CD4-positive, alpha-beta T cell treated with Interleukin-12 subunit alpha and Interleukin-12 subunit beta, for 1 hour (primary cell): Measurements from ENCODE around the gene ARHGAP23.
A peak's percentile ranks its signal among the peaks of the same experiment; 100 is the strongest.

Experiments
- DNase-seq: peaks from one replicate; pipeline ENCODE4 v3.0.0-alpha.2; 2020

ARHGAP23 gene

DNA sequence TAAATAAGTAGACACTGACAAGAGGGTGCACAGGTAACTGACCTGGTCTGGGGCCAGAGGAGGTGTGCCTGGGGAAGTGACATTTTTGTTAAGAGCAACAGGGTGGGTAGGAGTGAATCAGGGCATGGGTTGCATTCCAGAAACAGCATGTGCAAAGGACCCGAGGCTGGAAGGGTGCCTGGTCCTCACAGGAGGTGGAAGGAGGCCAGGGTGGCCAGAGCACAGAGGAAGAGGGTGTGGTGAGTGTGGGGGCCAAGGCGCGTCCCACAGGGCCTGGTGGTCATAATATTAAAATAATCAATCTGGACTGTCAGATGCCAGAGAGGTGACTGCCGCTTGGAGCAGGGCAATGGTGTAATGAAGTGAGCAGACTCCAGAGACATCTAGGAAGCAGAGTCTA, 14.3 kb downstream of the ARHGAP23 start:
- DNase-seq, result no peak

DNA sequence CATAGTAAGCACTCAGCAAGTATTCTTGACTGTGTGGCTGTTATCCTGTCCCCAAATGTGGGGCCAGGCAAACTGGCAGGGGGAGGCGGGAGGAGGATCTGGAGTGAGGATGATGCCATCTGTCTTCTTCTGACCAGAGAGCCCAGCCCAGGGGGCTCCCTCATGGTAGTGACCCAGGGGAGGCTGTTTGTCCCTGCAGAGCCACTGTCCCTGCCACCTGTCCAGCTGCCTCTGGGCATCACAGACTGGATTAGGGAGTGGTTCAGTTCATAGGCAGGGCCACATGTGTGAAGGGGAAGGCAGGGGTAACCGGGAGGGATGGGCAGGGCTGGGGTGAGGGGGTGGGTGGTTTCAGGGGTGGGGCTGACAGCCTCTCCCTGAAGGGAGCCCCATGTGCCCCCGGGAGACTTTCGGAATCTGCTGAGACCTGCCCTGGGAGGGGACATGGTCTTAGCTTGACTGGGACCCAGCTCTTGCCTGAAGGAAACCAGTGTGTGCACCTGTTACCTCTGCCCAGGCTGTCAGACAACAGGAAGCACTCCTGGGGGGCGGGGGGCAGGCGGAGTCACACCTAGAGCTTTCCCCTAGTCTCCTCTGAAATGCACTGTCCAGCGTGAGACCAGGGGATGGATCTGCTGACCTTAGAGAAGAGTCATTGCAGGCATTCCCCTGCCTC, 15.2 kb downstream of the ARHGAP23 start:
- no peak for DNase-seq

DNA sequence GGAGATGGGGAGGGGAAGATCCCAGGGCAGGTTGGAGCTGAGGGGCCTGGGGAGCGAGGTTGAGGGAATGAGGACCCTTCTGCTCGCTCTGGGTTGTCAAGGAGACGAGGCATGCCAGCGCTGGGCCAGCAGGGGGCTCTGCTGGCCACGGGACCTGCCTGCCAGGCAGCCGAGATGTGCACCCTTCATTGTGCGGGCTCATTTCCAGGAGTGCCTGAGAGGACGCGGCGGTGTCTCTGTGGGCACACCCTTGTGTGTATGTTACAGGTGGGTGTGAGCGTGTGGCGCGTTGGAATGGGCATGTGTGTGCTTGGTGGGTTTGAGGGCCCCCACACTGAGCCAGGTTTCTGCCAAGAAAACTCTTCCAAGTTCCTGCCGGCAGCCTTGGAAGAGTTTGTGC, 15.9 kb downstream of the ARHGAP23 start:
- peak; percentile 51 for DNase-seq

DNA sequence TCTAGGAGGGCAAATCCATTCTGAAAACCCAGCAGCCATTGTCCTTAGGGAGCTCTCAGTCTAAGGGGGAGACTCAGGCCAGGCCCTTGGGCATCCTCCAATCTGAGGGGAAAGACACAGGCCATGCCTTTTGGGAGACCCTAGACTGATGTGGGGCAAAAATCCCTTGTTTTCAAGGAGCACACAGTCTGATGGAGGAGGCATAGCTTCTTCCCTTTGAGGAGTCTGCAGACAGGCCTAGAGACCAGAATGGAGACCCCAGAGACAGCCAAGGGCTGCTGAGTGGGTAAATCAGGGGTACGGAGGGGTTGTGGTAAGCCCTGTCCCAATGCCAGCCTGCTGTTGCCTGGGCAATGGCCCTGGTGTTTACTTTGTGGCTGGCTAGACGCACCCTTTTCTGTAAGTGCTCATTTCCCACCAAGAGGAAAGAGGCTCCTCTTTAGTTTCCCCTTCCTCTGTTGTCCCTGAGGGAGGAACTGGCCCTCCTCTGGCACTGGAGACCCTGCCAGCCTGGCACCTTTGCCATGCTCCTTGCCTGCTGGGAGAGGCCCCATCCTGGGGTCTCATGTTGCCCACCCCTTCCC, 19.3 kb downstream of the ARHGAP23 start:
- no peak for DNase-seq

DNA sequence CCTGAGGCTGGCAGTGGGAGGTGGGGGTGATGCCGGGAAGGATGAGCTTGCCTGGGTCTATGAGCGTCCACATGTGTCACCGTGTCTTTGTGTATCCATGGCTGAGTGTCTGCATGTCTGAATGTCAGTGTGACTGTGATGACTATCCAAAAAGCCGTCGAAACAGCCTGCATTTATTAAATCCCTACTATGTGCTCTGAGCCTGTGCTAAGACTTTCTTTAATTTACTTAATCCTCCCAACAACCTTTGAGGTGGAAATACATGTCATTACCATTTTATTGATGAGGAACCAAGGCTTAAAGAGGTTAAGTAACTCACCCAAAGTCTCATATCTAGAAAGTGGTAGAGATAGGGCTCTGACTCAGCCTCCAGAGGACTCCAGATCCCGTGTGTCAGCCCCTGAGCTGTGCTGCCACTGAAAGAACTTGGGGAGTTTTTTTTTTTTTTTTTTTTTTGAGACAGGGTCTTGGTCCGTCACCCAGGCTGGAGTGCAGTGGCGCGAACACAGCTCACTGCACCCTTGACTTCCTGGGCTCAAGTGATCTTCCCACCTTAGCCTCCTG, 20.0 kb downstream of the ARHGAP23 start:
- no peak for DNase-seq

DNA sequence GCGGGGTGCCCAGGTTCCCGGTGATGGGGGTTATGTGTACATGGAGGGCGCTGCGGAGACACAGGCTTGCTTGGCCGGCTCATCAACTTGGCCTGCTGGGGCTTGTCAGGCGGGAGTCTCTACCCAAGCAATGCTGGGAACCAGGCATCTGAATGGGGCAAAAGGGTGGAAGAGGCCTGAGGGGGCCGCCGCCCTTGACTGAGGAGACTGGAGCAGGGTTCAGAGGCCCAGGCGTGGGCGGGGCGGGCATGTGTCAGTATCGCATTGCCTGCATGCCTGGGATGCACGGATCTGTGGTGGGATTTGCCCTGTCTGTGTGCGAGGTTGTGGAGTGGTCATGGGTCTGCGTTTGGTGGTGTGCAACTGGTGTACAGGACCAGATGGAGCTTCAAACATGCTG, 21.1 kb downstream of the ARHGAP23 start:
- DNase-seq, result no peak

DNA sequence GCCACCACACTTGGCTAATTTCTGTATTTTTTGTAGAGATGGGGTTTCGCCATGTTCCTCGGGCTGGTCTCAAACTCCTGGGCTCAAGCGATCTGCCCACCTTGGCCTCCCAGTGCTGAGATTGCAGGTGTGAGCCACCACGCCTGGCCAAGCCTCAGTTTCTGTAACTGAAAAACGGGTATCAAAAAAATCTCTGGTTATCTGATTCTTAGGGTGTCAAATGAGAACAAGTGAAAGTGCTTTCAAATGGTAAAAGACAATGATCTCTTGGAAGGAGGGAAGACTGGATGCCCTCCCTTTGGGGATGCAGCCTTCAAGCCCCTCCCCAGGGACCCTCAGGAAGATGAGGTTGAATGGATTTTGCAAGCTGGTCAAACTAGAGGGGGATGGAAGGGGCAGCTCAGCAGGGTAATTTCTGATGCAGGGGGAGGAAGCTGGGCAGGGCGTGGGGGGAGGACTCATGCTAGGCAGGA, 22.3 kb downstream of the ARHGAP23 start:
- DNase-seq, result no peak

DNA sequence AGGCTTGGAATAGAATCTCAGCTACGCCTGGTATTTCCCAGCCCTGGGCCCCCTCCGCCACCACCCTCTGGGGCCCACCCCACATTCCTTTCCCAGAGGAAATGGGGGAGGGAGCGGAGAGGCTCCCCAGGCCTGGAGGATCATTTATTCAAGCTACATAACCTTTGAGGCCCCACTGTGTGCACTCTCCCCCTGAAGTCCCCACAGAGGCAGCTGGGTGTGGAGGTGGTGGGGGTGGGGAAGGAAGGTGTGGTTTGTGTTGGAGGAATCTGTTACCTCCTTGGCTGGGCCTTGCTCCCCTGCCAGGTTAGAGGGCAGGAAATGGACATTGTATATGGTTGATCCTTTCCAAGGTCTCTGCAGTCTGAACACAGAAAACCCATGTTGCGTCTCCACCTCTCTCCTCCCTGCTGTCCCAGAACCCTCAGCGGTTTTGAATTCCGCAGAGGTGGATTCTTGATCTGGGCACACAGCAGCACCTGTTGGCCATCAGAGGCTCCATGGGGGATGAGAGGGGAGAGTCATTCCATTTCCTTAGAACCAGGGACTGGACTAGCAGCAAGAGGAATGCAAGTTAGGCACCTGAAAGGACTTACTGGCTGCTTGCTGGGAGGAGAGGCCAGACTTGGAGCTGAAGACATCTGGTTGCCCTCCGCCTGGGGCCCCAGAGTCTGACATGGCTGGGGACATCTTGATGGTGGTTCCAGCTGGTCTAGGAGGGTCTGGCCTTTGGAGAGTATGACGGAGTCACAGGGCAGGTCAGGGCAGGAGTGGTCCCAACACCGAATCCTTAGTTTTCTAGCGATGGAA, 23.0 kb downstream of the ARHGAP23 start:
- no peak for DNase-seq

DNA sequence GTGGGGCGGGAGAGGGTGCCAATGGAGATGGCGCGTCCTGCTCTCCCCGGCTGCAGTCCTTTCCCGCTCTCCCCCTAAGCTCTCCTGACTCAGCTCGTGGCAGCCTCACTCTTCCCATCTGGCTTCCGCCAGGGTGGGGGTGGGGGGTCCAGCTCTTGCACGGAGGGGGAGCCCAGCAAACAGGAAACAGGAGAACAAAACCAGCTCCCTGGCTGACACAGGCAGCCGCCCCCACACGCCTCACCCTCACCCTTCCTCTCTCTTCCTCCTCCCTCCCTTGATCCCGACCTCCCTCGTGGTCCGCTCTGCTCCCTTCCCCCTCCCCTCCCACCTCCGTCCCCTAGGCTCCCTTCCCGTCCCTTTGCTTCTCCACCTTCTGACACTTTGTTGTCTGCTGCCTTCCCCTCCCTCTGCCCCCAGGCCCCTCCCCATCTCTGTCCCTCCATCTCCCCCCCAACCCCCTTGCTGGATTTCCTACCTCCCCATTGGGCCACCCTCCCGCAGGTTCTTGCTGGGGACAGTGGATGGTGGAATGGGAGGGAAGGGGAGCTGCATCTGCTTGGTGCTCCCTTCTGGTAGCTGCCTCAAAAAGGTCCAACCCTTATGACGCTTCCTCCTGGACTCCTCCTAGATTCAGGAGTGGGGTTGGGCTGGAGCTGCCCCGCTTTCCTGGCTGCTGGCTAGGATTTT, 23.7 kb downstream of the ARHGAP23 start:
- no peak for DNase-seq

DNA sequence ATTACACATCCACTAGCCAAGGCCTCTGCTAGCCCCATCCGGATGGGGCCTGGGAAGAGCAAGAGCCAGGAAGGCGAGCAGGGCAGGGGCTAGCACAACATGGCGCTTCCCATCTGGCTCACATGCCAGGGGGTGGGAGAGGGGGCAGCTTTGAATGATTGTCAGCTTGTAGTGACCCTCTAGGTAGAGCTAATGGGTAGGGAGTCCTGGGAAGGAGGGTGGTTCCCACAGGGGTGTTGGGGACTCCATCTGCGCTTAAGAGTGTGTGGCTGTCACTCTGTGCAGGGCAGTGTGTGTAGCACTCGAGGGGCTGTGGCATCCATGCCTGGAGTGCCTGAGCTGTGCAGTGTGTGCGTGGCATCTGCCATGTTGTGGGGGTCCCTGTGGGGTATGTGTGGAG, 24.5 kb downstream of the ARHGAP23 start:
- DNase-seq, result no peak

DNA sequence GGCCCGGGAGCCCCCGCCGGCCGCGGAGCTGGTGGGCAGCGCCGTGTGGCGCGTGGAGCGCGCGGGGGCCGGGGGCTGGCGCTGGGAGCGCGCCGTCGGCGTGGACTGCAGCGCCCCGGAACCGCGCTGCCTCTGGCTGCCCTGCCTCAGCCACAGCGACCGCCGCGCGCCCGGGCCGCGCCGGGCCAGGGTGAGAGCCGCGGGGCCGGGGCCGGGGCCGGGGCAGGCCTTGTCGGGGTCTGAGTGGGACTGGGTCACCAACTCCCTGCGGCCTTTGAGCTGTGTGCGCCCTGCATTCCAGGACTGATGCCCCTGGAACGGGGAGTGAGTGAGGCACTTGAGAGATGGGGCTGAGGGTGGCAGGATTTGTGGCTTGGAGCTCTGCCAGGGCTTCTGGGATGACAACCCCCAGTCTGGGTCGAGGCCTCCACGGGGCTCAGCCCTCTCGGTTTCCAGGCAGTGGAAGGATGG, 25.7 kb downstream of the ARHGAP23 start:
- DNase-seq, result no peak

DNA sequence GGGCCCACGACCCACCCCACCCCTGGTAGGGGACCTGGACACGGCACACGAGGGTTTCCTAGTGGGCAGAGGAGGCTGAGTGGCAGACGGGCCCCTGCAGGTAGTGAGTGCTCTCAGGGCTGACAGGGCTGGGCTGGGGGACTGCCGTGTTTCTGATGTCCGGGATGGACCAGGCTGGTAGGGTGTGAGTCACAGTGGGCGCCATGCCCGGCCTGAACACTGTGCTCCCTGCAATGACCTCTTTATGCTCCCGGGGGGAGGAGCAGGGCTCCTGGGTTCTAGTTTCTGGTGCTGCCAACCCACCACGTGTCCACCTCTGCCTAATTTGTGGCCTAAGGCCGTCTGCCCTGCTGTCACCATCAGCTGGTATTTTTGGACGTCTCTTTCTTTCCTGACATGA, 26.3 kb downstream of the ARHGAP23 start:
- DNase-seq, result no peak

DNA sequence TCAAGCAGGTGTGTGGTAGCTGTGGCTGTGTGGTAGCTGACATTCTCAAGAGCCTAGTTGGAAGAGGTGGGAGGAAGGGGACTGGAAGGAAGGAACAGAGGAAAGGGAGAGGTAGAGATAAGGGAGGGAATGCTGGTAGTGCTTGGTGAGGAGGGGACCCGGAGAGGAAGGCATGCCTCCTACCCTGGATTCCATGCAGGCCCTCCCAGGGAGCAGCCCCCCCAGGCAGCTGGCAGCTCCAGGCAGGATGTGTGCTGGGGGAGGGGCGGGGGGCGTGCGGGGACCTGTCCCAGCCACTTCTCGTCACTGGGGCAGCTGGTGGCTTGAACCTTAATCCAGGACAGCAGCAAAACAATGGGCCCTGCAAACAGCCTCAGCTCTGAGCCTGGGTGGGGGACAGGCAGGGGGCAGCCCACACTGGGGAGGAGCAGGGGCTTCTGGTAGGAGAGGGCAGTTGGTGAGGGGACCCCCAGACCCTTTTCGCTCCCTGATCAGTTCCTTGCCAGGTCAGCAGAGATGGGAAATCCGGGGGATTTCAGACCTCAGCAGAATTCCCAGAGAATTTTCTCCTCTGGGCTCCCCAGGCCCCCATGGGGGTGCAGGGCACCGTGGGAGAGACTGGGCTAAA, 27.1 kb downstream of the ARHGAP23 start:
- no peak for DNase-seq

DNA sequence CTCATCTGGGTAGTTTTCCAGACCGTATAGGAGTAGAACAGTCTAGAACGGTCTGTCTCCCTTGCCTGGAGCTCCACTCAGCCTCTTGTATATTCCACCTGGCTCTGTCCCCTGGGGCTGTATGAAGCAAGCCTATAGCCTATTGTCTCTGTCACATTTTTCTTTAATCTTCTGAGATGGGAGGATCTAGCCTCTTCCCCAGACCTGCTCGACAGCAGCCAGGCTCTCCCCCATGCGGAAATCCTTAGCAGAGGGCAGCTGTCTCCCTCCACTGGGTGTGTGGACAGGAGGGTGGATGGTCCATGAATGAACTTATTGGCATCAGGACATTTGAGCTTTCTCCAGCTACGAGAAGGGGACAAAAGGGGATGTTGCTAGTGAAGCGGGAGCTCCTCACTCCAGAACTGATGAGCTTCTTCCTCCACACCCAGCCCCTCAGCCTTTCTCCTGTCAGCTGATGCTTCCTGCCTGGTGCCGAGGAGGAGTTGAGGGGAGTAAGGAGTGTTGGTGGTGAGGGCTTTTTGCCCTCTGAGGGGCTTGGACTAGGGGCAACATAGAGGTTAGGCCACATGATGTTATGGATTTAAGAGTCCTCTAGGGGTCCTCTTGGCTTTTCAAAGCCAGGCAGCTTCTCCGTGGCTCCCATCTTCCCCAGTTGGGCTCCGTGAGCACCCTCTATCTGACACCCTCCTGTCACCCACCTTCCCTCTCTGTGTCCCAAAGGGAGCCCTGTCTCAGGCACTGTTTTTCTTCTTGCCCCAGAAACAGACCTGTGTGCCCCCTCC, 28.0 kb downstream of the ARHGAP23 start:
- DNase-seq, result no peak

DNA sequence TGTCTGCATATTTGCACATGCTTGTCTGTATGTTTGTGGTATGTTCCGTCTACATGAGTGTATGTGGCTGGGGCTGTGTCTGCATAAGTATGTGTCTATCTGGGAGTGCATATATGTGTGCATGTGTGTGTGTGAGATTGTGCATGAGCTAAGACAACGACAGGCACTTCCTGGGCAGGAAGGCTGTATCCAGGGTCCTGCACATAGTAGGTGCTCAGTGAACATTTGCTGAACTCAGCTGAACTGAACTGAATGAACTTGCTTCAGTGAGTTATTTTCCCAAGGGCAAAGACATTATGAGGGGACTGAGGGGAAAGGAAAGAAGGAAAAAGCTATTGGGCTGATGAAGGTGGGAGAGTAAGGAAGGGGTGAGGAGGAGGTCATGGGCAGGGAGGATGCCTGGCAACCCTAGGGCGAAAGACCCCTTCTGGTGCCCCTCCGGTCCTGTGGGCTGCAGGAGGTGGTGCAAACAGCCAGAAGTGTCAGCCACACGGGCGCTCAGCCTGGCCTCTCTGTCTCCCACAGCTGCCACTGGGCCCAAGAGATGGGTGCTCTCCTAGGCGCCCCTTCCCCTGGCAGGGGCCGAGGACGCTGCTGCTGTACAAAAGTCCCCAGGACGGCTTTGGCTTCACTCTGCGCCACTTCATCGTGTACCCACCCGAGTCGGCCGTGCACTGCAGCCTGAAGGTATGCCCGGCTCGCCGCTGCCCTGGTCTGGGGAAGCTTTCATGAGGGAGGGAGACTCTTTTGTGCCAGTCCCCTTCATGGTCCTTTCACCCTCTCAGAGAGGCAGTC, 29.5 kb downstream of the ARHGAP23 start:
- DNase-seq, result no peak

DNA sequence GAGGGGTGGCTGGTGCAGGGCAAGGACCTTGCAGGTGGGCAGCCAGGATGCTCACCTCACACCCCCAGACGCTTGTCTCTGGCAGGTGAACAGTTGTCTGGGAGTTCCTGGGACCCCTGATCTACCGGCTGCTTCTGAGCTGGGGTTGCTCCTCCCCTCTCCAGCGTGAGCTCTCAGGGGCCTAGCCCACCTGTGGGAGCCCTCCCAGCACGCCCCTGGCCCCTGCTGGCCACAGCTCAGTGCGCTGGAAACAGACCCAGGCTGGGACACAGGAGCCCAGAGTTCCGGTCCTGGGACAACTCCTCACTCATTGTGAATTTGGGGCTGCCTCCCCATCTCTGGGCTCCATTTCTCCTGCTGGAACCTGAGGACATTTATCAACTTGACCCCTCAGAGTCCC, 30.3 kb downstream of the ARHGAP23 start:
- DNase-seq, result no peak

DNA sequence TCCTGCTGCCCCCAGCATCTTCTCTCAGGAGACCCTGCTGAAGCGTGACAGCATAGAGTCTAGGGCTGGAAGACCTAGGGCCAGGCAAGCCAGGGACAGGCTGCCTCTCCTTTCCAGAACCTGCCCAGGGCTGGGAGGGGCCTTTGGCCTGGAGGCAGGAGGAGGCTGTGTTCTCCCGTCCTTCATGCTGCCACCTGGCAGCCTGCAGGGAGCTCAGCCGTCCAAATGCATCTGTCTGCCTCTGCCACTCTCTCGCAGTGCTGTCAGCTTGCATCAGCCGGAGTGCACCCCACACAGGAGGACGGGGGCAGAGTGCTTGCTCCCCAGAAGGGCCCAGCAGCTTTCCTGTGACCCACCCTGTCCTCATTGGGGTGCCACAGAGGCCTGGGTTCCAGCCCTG, 31.3 kb downstream of the ARHGAP23 start:
- no peak for DNase-seq

DNA sequence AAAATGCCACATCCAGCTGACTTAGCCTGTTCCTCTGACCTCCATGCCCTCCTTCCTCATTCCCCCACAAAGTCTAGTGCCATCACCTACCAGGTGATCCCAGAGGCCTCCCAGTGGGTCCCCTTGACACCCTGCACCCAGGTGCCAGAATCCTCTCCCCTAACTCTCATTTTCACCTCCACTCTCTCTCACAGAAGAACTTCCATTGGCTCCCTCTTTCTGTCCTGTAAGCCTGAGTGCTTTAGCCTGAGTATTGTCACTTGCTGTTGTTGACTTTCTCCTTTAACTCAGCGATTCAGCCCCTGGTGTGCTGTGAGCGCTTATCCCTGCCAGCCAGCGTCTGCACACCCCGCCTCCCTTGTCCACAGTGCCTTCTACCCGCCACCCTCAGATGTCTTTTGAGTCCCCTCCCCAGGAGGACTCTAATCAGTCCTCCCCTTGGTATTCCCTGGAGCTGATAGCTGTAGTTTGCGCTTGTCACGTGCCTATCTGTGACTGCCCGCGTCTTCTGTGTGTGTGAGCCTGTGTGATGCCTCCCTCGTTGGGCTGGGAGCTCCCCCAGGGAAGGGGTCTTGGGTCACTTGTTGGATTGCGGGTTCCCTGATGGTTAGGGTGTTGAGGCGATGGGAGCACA, 31.9 kb downstream of the ARHGAP23 start:
- no peak for DNase-seq

DNA sequence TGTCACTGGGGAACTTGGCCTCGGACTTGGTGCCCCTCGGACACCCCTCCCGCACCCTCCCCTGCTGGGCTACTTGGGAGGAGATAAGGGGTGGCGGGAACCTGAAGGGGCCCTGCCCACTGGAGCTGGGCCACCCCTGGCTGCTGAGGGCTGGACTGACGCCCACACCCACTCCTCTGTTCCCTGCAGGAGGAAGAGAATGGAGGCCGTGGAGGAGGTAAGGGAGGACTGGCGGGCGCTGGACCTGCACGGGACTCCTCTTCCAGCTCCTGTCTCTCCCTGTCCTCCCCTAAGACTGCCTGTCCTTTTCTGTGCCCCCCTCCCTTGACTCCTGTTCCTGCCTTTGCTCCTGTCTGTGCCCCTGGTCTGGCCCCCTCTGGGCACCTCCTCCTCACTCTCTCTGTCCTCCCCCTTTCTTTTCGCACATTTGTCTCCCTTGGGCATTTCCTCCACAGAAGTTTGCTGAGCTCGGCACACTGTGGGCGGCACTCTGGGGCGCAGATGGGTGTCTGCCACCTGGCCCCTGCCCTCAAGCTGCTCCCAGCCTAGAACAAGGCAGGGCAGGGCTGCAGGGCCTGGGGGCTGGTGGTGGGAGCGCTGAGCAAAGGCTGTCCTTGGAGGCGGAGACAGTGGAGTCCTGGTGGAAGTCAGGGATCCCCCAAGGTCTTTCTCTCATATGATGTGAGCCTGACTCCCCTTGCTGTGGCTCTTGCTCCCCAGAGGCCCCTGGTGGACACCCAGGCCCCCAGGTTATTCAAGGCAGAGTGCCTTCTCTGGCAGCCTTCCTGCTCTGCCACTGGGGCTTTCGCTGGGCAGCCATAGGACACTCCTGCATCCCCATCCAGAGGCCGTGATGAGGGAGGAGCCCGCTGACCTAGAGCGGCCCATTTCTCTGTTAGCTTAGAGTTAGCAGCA, 32.7 kb downstream of the ARHGAP23 start:
- DNase-seq, result no peak
